ENCODE results near the gene TRIO.

DNA sequence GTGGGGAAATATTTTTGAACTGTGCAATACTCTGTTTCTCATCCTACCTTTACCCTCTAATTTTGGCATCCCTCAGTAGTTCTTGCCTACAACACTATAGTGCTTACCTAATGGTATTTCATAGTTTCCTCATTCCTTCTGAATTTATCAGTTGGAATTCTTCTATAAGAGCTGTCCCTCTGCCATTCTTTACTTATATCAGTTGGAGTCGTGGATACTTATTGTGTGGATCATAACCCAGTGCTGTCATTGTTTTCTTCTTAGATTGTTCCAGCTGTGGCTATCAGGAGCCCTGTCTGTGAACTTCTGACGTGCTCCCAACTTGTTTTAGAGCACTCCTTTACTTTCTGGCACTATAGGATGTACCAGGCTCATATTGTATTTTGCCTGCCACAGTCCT, 292.3 kb downstream of the TRIO start:
- TF ChIP-seq, protein P1, sequence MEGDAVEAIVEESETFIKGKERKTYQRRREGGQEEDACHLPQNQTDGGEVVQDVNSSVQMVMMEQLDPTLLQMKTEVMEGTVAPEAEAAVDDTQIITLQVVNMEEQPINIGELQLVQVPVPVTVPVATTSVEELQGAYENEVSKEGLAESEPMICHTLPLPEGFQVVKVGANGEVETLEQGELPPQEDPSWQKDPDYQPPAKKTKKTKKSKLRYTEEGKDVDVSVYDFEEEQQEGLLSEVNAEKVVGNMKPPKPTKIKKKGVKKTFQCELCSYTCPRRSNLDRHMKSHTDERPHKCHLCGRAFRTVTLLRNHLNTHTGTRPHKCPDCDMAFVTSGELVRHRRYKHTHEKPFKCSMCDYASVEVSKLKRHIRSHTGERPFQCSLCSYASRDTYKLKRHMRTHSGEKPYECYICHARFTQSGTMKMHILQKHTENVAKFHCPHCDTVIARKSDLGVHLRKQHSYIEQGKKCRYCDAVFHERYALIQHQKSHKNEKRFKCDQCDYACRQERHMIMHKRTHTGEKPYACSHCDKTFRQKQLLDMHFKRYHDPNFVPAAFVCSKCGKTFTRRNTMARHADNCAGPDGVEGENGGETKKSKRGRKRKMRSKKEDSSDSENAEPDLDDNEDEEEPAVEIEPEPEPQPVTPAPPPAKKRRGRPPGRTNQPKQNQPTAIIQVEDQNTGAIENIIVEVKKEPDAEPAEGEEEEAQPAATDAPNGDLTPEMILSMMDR (IDR thresholded peaks at IDR 0.05): no peak
- no peak for TF ChIP-seq POLR2A (IDR thresholded peaks at IDR 0.05)
